Ascending aorta (tissue), 2 donors: ENCODE measurements around the gene EGFR. TPM values are rescaled to one million over a fixed set of nuclear protein-coding genes. Genes with fewer than 3 reads are reported as not detected.

Experiments used
- DNase-seq, 2 donors: peaks; one replicate each; pipeline ENCODE4 v3.0.0-alpha.2; 2019; ENCODE audit warnings: low spot score in 2 of 2
- H3K27ac ChIP-seq, 2 donors: fragments of 200-600 bp; sonication (generic); one replicate each; pipeline ENCODE4 v1.5.1; 2016 to 2017; ENCODE audit warnings: mild to moderate bottlenecking in 1 of 2
- H3K27me3 ChIP-seq: fragments of 200-600 bp; sonication (generic); one replicate; pipeline ENCODE4 v1.5.1; 2017
- H3K36me3 ChIP-seq, 2 donors: fragments of 200-600 bp; sonication (generic); one replicate each; pipeline ENCODE4 v1.5.1; 2016
- H3K4me1 ChIP-seq, 2 donors: fragments of 200-600 bp; sonication (generic); one replicate each; pipeline ENCODE4 v1.5.1; 2016 to 2017; ENCODE audit warnings: mild to moderate bottlenecking in 1 of 2
- H3K4me3 ChIP-seq, 2 donors: fragments of 200-600 bp; sonication (generic); one replicate each; pipeline ENCODE4 v1.5.1; 2016 to 2017; ENCODE audit warnings: mild to moderate bottlenecking in 1 of 2
- H3K9me3 ChIP-seq, 2 donors: fragments of 200-600 bp; sonication (generic); one replicate each; pipeline ENCODE4 v1.5.1; 2016
- intact Hi-C: fragments of 100-400 bp; cut with DNase I; formaldehyde crosslinking; loops from one replicate; pipeline ENCODE4 v1.15.1; 2023
- total RNA-seq: library from RNA; depleted of rRNA; stranded (reverse); fragments of >200 nt; gene quantifications from one replicate; pipeline ENCODE4 v1.1.0, GENCODE V29; 2016
- TF ChIP-seq, protein P1 (sequence below), 3 experiments: fragments of 200-600 bp in 2 of 3; fragments of 450-650 bp in 1 of 3; sonication (generic) in 2 of 3; IDR thresholded peaks; one replicate each; pipeline ENCODE4 v1.5.1; 2016 to 2019; ENCODE audit warnings: antibody characterized with exemption in 3 of 3, mild to moderate bottlenecking in 1 of 3, moderate library complexity in 1 of 3

Gene EGFR
- total RNA-seq, 1 donor from 2014 or later = 33.8 TPM

DNA sequence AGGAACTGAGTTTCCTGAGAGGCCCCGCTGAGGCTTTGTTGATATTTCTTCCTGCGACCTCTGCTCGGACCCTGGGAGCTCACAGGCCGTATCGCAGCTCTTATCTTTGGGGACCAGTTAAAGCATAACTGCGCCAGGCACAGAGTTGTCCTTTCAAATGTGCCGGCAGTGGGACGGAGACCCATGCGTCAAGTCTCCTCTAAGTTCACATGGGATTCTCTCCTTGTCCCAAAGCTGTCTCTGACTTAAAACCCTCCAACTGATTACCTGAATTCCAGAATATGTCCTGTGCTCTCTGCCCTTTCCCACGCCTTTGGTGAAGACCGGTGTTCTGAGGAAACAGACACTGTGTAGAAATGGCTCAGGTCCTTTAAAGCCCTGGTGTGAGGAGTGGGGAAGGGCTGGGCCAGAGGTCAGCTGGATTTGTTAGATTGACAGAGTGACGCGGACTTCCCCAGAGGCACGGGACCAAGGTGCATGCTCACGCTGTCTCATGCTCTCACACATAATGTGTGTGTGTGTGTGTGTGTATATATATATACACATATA is 169.8 kb downstream of the EGFR start:
- Histone ChIP-seq H3K4me1 (no peaks in the 10 kb centered on the region), H3K27ac (no peak overlapping the region)

DNA sequence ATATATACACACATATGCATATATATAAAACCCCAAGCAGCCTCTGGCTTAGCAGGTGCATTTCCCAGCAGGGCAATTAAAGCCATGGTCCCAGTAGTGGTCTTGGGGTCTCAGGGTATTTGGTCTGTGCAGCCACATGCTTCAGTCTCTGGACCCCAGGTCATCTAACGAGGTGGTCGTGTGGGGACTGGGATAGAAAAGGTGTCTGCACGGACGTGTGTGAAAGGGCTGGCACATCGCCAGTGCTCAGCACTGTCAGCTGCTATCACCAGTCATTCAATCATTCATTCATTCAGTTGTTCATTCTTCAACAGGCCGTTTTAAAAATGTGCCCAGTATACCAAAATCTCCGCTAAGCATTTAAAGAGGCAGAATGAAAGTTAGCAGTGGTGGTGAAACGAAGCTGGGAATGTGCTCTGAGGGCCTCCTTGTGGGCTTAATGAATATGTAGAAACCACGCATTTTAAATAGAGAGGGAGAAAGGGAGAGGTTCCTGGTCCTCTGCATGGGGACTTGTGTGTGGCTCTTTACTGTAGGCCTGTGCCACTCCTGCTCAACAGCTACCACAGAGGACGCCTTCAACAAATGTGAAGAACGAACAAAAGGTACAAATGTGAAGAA is 170.4 kb downstream of the EGFR start:
- no peaks in the 10 kb centered on the region for H3K27me3 ChIP-seq
- DNase-seq = peak in 1 of 2 donors; percentile 50
- intact Hi-C loops = no loop called here
- H3K4me1 ChIP-seq = no peaks in the 10 kb centered on the region
- TF ChIP-seq, protein P1, sequence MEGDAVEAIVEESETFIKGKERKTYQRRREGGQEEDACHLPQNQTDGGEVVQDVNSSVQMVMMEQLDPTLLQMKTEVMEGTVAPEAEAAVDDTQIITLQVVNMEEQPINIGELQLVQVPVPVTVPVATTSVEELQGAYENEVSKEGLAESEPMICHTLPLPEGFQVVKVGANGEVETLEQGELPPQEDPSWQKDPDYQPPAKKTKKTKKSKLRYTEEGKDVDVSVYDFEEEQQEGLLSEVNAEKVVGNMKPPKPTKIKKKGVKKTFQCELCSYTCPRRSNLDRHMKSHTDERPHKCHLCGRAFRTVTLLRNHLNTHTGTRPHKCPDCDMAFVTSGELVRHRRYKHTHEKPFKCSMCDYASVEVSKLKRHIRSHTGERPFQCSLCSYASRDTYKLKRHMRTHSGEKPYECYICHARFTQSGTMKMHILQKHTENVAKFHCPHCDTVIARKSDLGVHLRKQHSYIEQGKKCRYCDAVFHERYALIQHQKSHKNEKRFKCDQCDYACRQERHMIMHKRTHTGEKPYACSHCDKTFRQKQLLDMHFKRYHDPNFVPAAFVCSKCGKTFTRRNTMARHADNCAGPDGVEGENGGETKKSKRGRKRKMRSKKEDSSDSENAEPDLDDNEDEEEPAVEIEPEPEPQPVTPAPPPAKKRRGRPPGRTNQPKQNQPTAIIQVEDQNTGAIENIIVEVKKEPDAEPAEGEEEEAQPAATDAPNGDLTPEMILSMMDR (IDR thresholded peaks at IDR 0.05) = no peak
- H3K27ac ChIP-seq = no peak overlapping the region
- peaks cover 31 to 55% of the 10 kb centered on the region in 2 donors for H3K36me3 ChIP-seq
- H3K9me3 ChIP-seq = no peaks in the 10 kb centered on the region
- H3K4me3 ChIP-seq = no peak overlapping the region

More for the DNA sequence above, 169.8 kb downstream of the EGFR start:
- Histone ChIP-seq H3K27me3 (no peaks in the 10 kb centered on the region), H3K9me3 (no peaks in the 10 kb centered on the region), H3K36me3 (peaks cover 33 to 58% of the 10 kb centered on the region in 2 donors), H3K4me3 (no peak overlapping the region)
- DNase-seq = peak in 1 of 2 donors; percentile 50
- TF ChIP-seq, protein P1 (IDR thresholded peaks at IDR 0.05) = no peak
- intact Hi-C loops = no loop called here

DNA sequence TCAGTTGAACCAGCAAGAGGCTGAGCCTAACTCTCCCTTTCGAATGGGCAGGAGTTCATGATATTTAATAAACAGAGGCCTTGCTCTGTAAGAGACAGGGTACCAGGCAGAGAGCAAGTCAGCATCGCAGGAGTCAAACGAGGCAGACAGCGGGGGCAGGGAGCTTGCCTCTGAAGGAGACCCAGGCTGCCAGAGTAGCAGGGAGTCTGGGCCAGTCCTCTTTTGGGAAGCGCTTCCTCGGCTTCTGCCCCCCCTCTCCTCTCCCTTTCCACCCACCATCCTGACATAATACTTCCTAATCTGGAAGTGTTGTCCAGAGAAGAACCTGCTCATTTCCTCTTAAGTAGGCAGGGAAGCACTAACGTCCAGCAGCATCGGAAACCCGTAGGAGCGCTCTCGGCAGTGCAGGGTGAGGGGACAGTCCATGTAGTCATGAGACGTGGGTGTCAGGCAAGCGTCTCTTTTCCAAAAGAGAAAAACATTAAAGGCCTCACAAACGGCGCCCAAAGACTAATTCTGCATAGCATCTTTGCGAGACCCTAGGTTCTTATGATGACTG is 171.1 kb downstream of the EGFR start:
- intact Hi-C loops = no loop called here
- Histone ChIP-seq H3K27me3 (no peaks in the 10 kb centered on the region), H3K27ac (no peak overlapping the region), H3K36me3 (peaks cover 30 to 48% of the 10 kb centered on the region in 2 donors), H3K4me1 (no peaks in the 10 kb centered on the region), H3K4me3 (no peak overlapping the region), H3K9me3 (no peaks in the 10 kb centered on the region)
- TF ChIP-seq, protein P1 (IDR thresholded peaks at IDR 0.05) = no peak
- peak in 1 of 2 donors; percentile 54 for DNase-seq

DNA sequence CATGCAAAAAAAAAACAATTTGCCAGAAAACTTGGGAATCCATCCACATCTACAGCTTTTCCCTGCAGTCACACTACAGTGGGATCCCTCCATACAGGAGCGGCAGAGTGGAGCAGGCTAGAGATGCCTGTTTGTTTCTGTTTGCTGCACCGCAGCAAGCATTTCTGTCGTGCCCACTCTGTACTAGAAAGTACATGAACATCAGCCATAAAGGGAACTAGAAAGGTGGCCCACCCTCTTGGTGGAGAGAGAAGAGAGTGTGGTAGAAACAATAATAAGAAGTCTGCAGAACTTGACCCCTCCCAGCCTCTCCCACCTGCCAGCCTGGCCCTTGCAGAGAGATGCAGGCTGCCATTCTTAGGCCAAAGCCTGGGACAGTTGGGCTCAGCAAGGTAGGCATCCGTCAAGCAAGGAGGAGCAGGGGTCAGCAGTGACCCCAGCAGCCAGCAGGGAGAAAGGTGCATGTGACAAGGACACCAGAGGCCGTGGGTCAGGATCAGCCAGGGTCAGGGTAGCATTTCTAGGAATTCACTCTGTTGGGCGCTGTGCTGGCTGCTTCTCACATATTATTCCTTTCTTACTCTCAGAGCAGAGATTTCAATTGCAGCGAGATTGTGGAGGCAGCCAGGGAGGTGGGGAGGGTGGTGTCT is 171.8 kb downstream of the EGFR start:
- intact Hi-C loops = no loop called here
- Histone ChIP-seq H3K9me3 (no peaks in the 10 kb centered on the region), H3K4me1 (no peaks in the 10 kb centered on the region), H3K4me3 (no peak overlapping the region), H3K36me3 (peaks cover 24 to 43% of the 10 kb centered on the region in 2 donors), H3K27me3 (no peaks in the 10 kb centered on the region), H3K27ac (no peak overlapping the region)
- TF ChIP-seq, protein P1 (IDR thresholded peaks at IDR 0.05) = no peak
- DNase-seq = peak in 1 of 2 donors; percentile 53

DNA sequence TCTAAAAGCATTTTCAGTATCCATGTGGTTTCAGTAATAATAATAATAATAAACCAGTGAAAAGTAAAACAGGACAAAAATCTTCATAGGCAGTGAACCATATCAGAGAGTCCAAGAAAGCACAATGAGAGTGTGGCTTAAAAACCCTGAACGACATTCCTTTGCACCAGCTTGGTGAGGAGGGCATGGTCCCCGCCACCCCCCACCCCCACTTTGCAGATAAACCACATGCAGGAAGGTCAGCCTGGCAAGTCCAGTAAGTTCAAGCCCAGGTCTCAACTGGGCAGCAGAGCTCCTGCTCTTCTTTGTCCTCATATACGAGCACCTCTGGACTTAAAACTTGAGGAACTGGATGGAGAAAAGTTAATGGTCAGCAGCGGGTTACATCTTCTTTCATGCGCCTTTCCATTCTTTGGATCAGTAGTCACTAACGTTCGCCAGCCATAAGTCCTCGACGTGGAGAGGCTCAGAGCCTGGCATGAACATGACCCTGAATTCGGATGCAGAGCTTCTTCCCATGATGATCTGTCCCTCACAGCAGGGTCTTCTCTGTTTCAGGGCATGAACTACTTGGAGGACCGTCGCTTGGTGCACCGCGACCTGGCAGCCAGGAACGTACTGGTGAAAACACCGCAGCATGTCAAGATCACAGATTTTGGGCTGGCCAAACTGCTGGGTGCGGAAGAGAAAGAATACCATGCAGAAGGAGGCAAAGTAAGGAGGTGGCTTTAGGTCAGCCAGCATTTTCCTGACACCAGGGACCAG is 172.5 kb downstream of the EGFR start:
- Histone ChIP-seq H3K27me3 (no peaks in the 10 kb centered on the region), H3K36me3 (peaks cover 19 to 36% of the 10 kb centered on the region in 2 donors), H3K4me1 (no peaks in the 10 kb centered on the region), H3K9me3 (no peaks in the 10 kb centered on the region), H3K4me3 (no peak overlapping the region), H3K27ac (no peak overlapping the region)
- DNase-seq = peak in 1 of 2 donors; percentile 41
- intact Hi-C loops = no loop called here
- TF ChIP-seq, protein P1 (IDR thresholded peaks at IDR 0.05) = no peak
